Measurements from ENCODE around the gene HHIP. TPM values are rescaled to one million over a fixed set of nuclear protein-coding genes. Genes with fewer than 3 reads are reported as not detected.

Gene HHIP
- total RNA-seq = not detected in 2 replicates

GRCh38 chr4:144645631-144646522 lies at the start of gene HHIP:
Gene HHIP, plus strand, starts transcription at chr4:144646156. Its CDS starts 520 bp downstream, at chr4:144646676.
- peaks cover 2% of the 10 kb centered on the region for H3K27me3 ChIP-seq (ENCODE audit: control insufficient read depth, insufficient read depth, low read length)
- no peaks in the 10 kb centered on the region for H3K36me3 ChIP-seq (ENCODE audit: control insufficient read depth, insufficient read depth, low read length)
- H3K4me3 ChIP-seq (ENCODE audit: low read depth, low read length) = peak within 1 kb of the TSS; percentile 35
- FAIRE-seq (no peak), DNase-seq (ENCODE audit: low read depth) (no peak)
- no peak for TF ChIP-seq CTCF (IDR thresholded peaks at IDR 0.05; ENCODE audit: insufficient read depth, low read length, severe bottlenecking)

GRCh38 chr4:144597171-144597570 lies 48.8 kb upstream of the HHIP start:
- no peak for DNase-seq (ENCODE audit: low read depth)
- Histone ChIP-seq H3K4me3 (ENCODE audit: low read depth, low read length) (no peak overlapping the region), H3K36me3 (ENCODE audit: control insufficient read depth, insufficient read depth, low read length) (no peaks in the 10 kb centered on the region), H3K27me3 (ENCODE audit: control insufficient read depth, insufficient read depth, low read length) (no peaks in the 10 kb centered on the region)
- no peak for FAIRE-seq
- no peak for TF ChIP-seq CTCF (IDR thresholded peaks at IDR 0.05; ENCODE audit: insufficient read depth, low read length, severe bottlenecking)

GRCh38 chr4:144599621-144600020 lies 46.3 kb upstream of the HHIP start:
- H3K27me3 ChIP-seq (ENCODE audit: control insufficient read depth, insufficient read depth, low read length) = no peaks in the 10 kb centered on the region
- FAIRE-seq (no peak), DNase-seq (ENCODE audit: low read depth) (no peak)
- no peak for TF ChIP-seq CTCF (IDR thresholded peaks at IDR 0.05; ENCODE audit: insufficient read depth, low read length, severe bottlenecking)
- H3K36me3 ChIP-seq (ENCODE audit: control insufficient read depth, insufficient read depth, low read length) = no peaks in the 10 kb centered on the region
- H3K4me3 ChIP-seq (ENCODE audit: low read depth, low read length) = no peak overlapping the region

- no peaks in the 10 kb centered on the region for H3K27me3 ChIP-seq (ENCODE audit: control insufficient read depth, insufficient read depth, low read length)
- DNase-seq (ENCODE audit: low read depth) (peak; percentile 20), FAIRE-seq (no peak)
- H3K4me3 ChIP-seq (ENCODE audit: low read depth, low read length) = no peak overlapping the region
- peak; percentile 69 for TF ChIP-seq CTCF (IDR thresholded peaks at IDR 0.05; ENCODE audit: insufficient read depth, low read length, severe bottlenecking)
- no peaks in the 10 kb centered on the region for H3K36me3 ChIP-seq (ENCODE audit: control insufficient read depth, insufficient read depth, low read length)
These were observed 34.1 kb upstream of the HHIP start for GRCh38 chr4:144611850-144612249.

GRCh38 chr4:144614850-144615585 lies 30.9 kb upstream of the HHIP start:
- TF ChIP-seq CTCF (IDR thresholded peaks at IDR 0.05; ENCODE audit: insufficient read depth, low read length, severe bottlenecking) = no peak
- Histone ChIP-seq H3K27me3 (ENCODE audit: control insufficient read depth, insufficient read depth, low read length) (no peaks in the 10 kb centered on the region), H3K4me3 (ENCODE audit: low read depth, low read length) (no peak overlapping the region), H3K36me3 (ENCODE audit: control insufficient read depth, insufficient read depth, low read length) (no peaks in the 10 kb centered on the region)
- peak; percentile 75 for DNase-seq (ENCODE audit: low read depth)
- no peak for FAIRE-seq

Measured in bronchial epithelial cell (primary cell).